Right atrium auricular region (tissue), 2 donors: ENCODE results near the gene GLT1D1. TPM values are rescaled to one million over a fixed set of nuclear protein-coding genes. Genes with fewer than 3 reads are reported as not detected.

Experiments used
- DNase-seq: peaks from one replicate; pipeline ENCODE4 v3.0.0-alpha.2; 2019; ENCODE audit warnings: low spot score
- H3K27ac ChIP-seq, 2 donors: fragments of 200-600 bp; sonication (generic); 1 replicate in 1 of 2; 2 replicates in 1 of 2; pipeline ENCODE4 v1.5.1; 2016 to 2019
- H3K27me3 ChIP-seq, 2 donors: fragments of 200-600 bp; sonication (generic); one replicate each; pipeline versions ENCODE4 v1.5.1 to v1.6.0; 2017 to 2019
- H3K36me3 ChIP-seq: fragments of 200-600 bp; sonication (generic); one replicate; pipeline ENCODE4 v1.5.1; 2016
- H3K4me1 ChIP-seq, 2 donors: fragments of 200-600 bp; sonication (generic); one replicate each; pipeline versions ENCODE4 v1.5.1 to v1.6.0; 2017 to 2019
- H3K4me3 ChIP-seq, 2 donors: fragments of 200-600 bp; sonication (generic); 1 replicate in 1 of 2; 2 replicates in 1 of 2; pipeline ENCODE4 v1.5.1; 2017 to 2019; ENCODE audit warnings: mild to moderate bottlenecking in 1 of 2, moderate library complexity in 1 of 2
- H3K9me3 ChIP-seq, 2 donors: fragments of 200-600 bp; sonication (generic); one replicate each; pipeline ENCODE4 v1.5.1; 2019
- total RNA-seq, 2 donors: library from RNA; depleted of rRNA; stranded (reverse); fragments of >200 nt; gene quantifications; one replicate each; pipeline ENCODE4 v1.1.0, GENCODE V29; 2016
- TF ChIP-seq, protein P1 (sequence below), 2 donors: fragments of 200-600 bp; sonication (generic); IDR thresholded peaks; one replicate each; pipeline ENCODE4 v1.5.1; 2019; ENCODE audit warnings: antibody characterized with exemption in 2 of 2

The GLT1D1 gene
- total RNA-seq, 2 donors from 2014 or later = 0.20 TPM; not detected in 1

DNA sequence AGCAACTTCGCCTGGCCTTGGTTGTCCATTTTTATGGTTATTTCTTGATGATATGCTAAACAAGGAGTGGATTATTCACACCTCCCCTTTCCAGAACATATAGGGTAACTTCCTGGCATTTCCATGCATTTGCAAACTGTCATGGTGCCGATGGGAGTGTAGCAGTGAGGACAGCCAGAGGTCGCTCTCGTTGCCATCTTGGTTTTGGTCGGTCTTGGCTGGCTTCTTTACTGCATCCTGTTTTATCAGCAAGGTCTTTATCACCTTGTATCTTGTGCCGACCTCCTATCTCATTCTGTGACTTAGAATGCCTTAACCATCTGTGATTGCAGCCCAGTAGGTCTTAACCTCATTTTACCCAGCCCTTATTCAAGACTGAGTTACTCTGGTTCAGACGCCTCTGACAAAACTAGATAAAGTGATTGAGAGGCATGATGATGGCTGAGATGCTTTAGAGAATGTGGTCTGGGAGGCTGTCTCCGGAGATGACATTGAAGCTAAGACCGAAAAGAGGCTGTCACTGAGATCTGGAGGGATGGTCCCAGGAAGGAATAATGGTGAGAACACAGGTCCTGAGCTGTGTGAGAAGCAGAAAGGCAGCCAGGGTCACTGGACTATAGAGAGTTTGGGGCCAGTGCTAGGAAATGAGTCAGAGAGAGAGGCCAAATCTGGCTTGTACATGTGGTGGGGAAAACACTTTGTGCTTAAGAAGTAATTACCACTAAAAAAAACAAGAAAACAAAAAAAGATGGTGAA is 2.9 kb downstream of the GLT1D1 start:
- no peak overlapping the region for H3K27ac ChIP-seq
- H3K27me3 ChIP-seq = peaks cover 0 to 7% of the 10 kb centered on the region in 2 donors
- no peaks in the 10 kb centered on the region for H3K36me3 ChIP-seq

DNA sequence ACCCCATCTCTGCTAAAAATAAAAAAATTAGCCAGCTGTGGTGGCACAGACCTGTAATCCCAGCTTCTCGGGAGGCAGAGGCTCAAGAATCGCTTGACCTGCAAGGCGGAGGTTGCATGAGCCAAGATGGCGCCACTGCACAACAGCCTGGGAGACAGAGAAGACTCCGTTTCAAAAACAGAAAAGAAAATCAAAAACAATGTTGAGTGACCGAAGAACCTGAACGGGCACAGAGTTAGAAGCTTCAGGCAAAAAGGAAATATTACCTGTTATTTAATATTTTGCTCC is 3.5 kb downstream of the GLT1D1 start:
- H3K27ac ChIP-seq = no peak overlapping the region
- H3K4me3 ChIP-seq = no peak overlapping the region
- H3K4me1 ChIP-seq = peaks cover 0 to 6% of the 10 kb centered on the region in 2 donors
- DNase-seq = no peak
- H3K9me3 ChIP-seq = no peaks in the 10 kb centered on the region
- H3K27me3 ChIP-seq = peaks cover 0 to 7% of the 10 kb centered on the region in 2 donors
- TF ChIP-seq, protein P1, sequence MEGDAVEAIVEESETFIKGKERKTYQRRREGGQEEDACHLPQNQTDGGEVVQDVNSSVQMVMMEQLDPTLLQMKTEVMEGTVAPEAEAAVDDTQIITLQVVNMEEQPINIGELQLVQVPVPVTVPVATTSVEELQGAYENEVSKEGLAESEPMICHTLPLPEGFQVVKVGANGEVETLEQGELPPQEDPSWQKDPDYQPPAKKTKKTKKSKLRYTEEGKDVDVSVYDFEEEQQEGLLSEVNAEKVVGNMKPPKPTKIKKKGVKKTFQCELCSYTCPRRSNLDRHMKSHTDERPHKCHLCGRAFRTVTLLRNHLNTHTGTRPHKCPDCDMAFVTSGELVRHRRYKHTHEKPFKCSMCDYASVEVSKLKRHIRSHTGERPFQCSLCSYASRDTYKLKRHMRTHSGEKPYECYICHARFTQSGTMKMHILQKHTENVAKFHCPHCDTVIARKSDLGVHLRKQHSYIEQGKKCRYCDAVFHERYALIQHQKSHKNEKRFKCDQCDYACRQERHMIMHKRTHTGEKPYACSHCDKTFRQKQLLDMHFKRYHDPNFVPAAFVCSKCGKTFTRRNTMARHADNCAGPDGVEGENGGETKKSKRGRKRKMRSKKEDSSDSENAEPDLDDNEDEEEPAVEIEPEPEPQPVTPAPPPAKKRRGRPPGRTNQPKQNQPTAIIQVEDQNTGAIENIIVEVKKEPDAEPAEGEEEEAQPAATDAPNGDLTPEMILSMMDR (IDR thresholded peaks at IDR 0.05) = no peak
- H3K36me3 ChIP-seq = no peaks in the 10 kb centered on the region

More for the DNA sequence above, 2.9 kb downstream of the GLT1D1 start:
- Histone ChIP-seq H3K4me1 (peaks cover 0 to 6% of the 10 kb centered on the region in 2 donors), H3K4me3 (no peak overlapping the region), H3K9me3 (no peaks in the 10 kb centered on the region)
- TF ChIP-seq, protein P1 (IDR thresholded peaks at IDR 0.05) = no peak
- no peak for DNase-seq

DNA sequence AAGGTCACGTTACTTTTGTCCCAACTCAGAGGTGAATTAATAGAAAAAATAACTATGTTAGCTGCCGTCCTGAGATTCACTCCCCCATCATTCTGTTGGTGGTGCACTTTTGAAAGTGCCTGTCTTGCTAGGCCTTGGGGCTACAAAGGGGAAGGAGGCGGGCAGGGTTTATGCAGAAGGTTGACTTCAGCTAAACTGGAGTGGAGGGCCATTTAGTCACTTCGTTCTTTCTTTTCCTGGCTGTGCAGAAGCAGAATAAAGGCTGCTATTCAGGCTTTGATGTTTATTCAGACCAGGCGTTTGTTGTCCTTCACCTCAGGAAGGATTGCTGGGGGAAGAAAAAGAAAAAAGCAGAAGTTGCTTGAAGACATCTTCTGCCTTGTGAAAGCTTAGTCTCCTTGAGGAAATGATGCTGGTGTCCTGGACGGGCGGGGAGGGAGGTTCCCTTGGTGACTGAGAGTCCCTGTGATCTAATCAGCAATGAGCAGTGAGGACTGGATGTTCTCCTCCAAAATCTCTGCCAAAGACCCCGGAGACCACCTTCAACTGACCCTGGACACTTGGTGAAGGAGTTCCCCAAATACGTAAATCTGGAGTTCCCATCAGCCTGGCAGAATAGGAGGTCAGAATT is 4.0 kb downstream of the GLT1D1 start:
- no peaks in the 10 kb centered on the region for H3K36me3 ChIP-seq
- DNase-seq = peak; percentile 60
- peaks cover 0 to 6% of the 10 kb centered on the region in 2 donors for H3K4me1 ChIP-seq
- H3K9me3 ChIP-seq = no peaks in the 10 kb centered on the region
- no peak overlapping the region for H3K27ac ChIP-seq
- H3K27me3 ChIP-seq = peaks cover 0 to 7% of the 10 kb centered on the region in 2 donors
- no peak overlapping the region for H3K4me3 ChIP-seq
- TF ChIP-seq, protein P1 (IDR thresholded peaks at IDR 0.05) = no peak

DNA sequence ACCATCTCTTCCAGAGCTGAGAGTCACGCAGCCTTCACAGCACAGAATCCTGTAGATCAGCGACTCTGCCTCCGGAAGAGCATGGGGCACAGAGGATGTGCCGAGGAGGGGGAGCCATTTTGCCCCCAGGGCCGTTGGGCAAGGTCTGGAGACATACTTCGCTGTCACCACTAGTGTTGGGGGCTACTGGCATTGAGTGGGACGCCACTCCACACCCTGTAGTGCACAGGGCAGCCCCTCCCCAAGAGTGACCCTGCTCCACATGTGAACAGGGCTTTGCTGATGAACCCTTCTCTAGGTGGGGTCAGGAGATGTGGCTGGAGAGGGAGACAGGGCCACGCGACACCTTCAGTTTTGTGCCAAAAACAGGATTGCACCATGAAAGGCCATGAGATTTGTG is 6.0 kb downstream of the GLT1D1 start:
- H3K4me1 ChIP-seq = no peaks in the 10 kb centered on the region
- H3K27me3 ChIP-seq = peaks cover 0 to 4% of the 10 kb centered on the region in 2 donors
- H3K4me3 ChIP-seq = no peak overlapping the region
- H3K36me3 ChIP-seq = no peaks in the 10 kb centered on the region
- TF ChIP-seq, protein P1 (IDR thresholded peaks at IDR 0.05) = no peak
- no peak for DNase-seq
- H3K9me3 ChIP-seq = no peaks in the 10 kb centered on the region
- no peak overlapping the region for H3K27ac ChIP-seq

DNA sequence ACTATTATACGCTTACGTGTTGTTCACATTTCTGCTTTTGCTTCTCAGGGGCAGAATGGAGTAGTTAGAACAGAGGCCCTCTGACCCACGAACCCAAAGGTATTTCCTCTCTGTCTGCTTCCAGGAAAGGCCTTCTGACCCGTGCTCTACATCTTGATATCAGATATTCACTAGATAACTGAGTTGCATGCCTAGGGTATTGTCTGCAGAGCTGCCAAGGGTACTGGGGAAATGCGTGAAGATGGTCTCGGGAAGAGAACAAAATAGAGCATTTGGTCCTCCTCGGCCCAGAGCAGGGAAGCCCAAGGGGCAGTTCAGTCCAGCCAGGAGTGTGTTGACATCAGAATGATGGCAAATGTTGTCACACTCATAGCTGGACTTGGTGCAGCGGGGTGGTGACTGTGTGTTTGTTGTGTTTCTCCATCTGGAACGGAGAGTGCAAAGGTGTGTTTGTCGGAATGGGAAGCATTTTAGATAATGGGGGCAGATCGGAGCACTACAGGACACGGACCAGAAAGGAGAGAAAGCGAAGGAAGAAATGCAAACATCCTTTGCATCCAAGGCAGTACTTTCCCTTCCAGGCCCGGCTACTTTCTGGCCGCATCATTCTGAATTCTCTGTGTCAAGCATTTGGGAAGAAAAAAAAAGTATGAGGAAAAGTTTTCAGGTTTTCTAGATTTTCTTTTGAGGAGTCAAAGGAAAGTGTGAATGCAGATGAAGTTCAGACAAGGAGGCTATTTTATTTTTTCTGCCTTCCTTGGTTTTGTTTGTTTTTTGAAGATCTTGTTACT is 8.1 kb downstream of the GLT1D1 start:
- no peak overlapping the region for H3K27ac ChIP-seq
- H3K4me1 ChIP-seq = no peaks in the 10 kb centered on the region
- no peaks in the 10 kb centered on the region for H3K36me3 ChIP-seq
- no peak for DNase-seq
- no peak overlapping the region for H3K4me3 ChIP-seq
- H3K9me3 ChIP-seq = no peaks in the 10 kb centered on the region
- no peaks in the 10 kb centered on the region for H3K27me3 ChIP-seq
- TF ChIP-seq, protein P1 (IDR thresholded peaks at IDR 0.05) = no peak
